HG03460 (cell line): Measurements from ENCODE around the gene CHRNE.
"Not testable (repeated sequence)": the region's sequence is repeated elsewhere in the genome, so short reads cannot be mapped to it uniquely, and the experiment has no call there.

Source experiments
- ATAC-seq: cut with Tn5 transposase; IDR thresholded peaks from one replicate; pipeline ENCODE4 v1.9.1; 2021; ENCODE audit not compliant: unreplicated experiment

The CHRNE gene

GRCh38 chr17:4857347-4857746 lies 45.6 kb downstream of the CHRNE start:
- ATAC-seq: not testable (repeated sequence)

- ATAC-seq: no peak
Measured at GRCh38 chr17:4856937-4857314, 46.0 kb downstream of the CHRNE start.

DNA sequence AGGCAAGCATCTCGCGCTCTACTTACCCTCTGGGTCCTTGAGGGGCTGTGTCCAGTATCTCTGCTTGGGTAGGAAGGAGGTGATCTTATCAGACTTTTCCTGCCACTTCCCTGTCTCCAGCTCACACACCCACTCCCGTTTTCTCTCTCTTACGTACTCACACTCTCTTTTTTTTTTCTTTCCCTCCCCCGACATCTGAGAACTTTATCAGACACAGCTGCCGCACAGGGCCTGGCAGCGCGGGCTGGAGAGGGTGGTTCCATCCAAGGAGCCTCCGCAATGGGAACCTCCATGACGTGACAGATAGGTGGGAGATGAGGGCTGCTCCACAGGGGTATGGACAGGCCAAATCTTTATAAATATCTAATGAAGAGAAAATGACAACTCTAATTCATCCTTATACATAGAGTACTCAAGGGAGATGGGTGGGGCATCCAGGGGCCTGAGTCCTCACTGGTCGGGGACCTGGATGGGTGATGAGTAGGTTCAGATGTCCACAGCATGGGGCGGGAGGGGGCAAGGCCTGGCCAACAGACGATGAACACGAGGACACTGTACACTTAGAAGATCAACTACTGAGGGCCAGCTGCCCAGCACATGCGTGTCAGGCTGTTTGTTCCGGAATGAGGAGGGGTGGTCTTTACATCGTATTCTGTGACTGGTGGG lies 46.5 kb downstream of the CHRNE start:
- no peak for ATAC-seq

GRCh38 chr17:4854111-4854681 lies 48.7 kb downstream of the CHRNE start:
- ATAC-seq: no peak

GRCh38 chr17:4853208-4853671 lies 49.7 kb downstream of the CHRNE start:
- no peak for ATAC-seq

DNA sequence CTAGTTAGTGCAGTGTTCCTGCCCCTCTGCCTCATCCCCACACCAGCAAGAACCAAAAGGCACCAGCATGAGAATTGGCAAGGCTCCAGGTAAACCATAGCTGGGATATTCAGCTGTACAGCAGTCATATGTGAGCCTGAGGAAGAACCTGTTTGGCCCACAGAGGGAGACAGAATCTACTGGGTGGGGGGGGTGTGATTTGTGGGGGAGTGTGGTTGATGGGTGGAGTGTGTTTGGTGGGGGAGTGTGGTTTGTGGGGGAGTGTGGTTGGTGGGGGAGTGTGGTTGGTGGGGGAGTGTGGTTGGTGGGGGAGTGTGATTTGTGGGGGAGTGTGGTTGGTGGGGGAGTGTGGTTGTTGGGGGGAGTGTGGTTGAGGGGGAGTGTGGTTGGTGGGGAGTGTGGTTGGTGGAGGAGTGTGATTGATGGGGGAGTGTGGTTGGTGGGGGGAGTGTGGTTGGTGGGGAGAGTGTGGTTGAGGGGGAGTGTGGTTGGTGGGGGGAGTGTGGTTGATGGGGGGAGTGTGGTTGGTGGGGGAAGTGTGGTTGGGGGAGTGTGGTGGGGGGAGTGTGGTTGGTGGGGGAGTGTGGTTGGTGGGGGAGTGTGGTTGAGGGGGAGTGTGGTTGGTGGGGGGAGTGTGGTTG lies 50.2 kb downstream of the CHRNE start:
- ATAC-seq: no peak

- ATAC-seq: no peak
Measured at GRCh38 chr17:4851084-4851483, 51.8 kb downstream of the CHRNE start.

- ATAC-seq: no peak
Measured at GRCh38 chr17:4850246-4850645, 52.7 kb downstream of the CHRNE start.

DNA sequence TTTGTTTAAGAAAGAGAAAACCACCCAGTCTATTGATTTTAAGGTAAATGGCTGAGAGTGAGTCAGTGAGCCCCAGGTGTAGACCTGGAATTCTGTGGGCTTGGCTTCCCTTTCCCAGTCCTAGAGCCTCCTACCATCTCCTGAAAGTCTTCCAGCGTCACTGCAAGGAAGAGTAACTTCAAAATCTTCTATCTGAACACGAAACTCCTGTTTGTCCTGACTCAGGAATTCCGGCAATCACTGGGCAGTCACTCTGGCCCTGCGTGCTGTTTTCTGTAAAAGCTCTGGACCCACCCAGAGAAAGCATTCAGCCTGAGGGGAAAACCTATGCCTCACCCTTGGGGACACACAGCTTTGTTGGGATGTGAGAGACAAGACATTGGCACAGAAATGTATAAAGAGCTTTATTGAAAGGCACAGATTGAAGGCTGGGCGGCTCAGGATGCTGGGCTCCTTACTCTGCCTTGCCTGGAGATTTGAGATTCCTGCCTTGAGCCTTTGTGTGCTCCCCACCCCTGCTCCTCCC lies 53.8 kb downstream of the CHRNE start:
- no peak for ATAC-seq
